Raji (cell line): ENCODE data around the gene CCP110.

Source experiments
- POLR2A ChIP-seq: IDR thresholded peaks from 2 replicates; pipeline ENCODE4 v1.6.1; 2011; ENCODE audit warnings: low read depth, low read length, control low read depth; ENCODE audit not compliant: insufficient read depth

Gene CCP110

DNA sequence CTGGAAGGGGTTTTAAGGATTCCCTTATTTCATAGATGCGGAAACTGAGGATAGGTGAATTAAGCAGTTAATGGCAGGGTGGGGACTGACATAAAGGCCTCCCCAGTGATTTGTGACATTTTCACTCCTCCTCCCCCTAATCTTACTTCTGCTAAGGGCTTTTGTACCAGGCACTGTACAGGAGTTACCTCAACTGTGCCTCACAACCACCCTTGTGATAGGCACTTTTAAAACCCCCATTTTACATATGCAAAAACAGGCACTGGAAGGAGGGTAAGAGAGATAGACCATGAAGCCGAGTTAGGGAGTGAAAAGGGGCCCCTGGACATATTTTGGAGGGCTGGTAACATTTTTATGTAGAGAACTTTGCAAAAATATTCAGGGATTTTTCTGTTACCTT is 982 bp upstream of the CCP110 start:
- peak; percentile 65; the same call in 1 of the 2 replicates for TF ChIP-seq POLR2A

GRCh38 chr16:19523184-19523558 is 571 bp upstream of the CCP110 start:
- TF ChIP-seq POLR2A: no peak

DNA sequence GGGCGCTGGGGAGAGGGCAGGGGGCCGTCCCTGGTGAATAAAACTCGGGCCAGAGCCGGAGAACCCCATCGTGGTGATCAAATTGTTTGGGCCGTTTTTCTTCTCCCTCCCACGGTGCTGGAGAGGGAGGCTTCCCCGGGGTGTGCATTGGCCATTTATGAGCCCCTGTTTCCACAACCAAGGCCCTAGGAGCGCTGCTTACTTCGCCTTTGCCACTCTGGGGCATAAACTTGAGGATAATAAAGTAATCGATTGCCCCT is 544 bp downstream of the CCP110 start:
- no peak for TF ChIP-seq POLR2A

DNA sequence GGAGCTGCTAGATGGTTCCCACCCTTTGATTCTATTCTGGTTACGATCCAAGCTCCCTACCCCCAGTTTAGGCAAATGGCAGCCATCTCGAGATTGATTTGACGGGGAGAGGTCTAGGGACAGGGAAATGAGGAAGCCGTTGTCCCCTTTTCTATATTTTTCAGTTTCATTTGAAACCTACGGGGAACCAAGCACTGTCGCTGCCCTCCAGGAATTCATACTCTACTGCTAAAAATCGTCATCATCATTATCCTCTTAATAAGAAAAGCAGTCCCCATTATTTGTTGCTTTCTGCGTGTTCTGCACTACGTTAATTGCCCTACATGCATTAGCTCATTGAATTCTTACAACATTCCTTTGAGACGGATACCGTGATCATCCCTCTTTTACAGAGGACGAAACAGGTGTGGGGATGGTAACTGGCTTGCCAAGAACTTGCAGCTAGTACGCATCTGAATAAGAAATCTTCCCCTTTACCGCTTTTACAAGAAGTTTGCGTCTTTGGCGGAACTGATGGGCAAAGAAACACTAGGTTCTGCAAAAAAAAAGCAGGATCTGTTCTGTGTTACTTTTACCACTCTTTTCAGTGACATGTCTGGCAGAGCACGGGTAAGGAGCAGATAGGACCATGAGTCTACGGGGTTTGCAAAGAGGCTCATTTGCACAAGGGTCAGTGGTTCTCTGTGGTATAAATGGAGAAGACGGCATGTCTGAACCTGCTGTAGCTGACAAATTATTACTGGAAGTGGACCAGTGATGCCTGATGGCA is 1.1 kb downstream of the CCP110 start:
- no peak; the same call in 1 of the 2 replicates for TF ChIP-seq POLR2A

DNA sequence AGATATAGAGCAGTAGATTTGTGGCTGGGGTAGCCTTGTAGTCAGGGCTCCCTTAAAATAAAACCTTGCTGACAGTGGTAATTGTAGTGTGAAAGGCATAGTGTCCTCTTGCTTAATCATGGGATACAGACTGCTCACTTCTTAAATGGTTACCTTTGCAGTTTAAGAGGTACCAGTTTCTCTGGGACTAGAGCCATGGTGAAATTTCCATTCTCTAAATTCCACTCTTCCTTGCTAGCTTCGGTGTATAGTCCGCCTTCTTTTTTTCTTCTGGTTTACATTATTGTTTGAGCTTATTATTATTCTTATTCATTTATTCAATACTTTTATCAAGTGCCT is 1.6 kb downstream of the CCP110 start:
- no peak for TF ChIP-seq POLR2A

DNA sequence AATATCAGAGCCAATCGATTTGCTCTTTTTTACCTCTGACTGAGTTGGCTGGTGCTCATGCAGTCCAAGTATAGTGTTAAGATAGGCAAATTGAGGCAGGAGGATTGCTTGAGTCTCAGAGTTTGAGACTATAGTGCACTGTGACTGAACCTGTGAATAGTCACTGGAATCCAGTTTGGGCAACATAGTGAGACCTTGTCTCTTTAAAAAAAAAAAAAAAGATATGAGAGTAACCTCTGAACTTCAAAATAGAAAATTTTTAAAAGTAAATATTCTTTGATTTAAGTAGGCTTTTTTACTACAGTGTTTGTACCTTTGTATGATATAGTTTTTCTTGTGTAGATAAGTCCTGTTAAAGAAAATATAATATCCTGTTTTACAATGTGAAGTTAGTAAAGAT is 3.4 kb downstream of the CCP110 start:
- TF ChIP-seq POLR2A: no peak

- TF ChIP-seq POLR2A: no peak
Measured at GRCh38 chr16:19528666-19529065, 4.9 kb downstream of the CCP110 start.

- TF ChIP-seq POLR2A: no peak
Measured at GRCh38 chr16:19532601-19533000, 8.9 kb downstream of the CCP110 start.

DNA sequence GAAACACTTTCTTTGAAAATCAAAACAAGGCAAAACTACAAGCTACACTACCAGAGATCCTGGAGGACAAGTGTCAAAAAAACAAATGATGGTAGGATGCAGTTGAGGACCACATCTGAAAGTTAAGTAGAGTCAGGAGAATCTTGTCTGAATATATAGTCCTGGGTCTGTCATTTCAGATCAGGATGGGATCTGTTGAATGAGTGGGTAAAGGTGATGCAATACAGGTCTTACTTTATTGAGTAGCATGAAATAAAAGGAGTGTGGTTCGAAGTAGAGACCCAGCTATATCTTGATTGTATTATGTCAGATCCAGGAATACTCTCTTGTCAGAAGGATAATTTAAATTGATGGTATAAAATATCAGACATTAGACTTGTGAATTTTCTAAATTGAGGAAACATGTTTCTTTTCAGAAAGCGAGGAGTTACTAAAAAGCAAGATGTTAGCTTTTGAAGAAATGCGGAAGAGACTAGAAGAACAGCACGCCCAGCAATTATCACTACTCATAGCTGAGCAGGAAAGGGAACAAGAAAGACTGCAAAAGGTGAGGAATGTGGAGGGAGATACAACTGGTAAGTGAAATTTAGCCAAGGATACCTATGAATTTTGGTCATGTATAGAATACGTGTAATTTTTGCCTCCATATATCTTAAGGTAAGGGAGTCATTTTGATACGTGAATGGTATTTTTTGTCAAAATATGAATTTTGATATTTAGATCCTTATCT is 16.7 kb downstream of the CCP110 start:
- TF ChIP-seq POLR2A: no peak

DNA sequence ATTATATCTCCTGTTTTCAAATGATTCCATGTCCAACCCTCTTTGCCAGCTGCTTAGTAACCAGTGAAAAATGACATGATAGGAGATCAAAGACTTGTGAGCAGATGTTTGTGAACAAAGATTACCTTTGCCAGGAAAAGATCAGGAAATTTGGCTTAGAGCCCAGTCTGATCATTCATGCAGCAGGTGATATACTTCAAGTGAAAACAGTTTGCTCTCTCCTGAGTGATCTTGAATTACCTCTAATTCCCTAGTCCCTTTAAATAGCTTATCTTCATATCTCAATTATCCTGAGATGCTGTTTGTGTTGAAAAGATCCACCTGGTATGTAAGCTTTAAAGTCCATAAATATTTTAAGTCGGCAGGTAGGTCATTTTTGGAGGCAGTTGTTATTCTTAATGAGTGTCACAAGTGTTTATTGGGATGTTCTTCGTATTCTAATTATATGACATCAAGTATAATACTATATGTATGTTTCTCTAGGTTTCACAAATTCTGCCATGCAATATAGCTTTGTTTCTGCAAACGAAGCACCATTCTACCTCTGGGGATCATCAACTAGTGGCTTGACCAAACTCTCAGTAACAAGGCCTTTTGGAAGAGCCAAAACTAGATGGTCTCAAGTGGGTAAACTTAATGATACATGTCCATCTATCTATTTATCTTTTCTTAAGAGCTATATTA is 18.5 kb downstream of the CCP110 start:
- TF ChIP-seq POLR2A: no peak

DNA sequence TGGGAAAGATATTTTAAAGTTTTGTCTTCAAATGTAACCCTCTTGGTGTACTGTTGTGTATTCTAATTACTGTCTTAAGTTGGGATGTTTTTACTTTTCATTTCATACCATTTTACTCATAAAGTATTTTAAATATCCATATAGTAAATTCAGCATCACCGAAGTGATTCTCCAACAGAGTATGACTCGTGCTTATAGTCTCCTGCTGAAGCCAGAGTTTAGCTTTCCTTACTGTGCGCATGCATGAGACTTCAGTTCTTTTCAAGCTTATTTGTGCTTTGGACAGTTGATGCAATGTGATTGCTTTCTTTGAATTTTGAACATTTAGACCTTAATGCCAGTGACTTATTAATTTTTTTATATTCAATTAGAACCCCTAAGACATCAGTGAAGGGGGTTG is 24.4 kb downstream of the CCP110 start:
- TF ChIP-seq POLR2A: no peak

- no peak for TF ChIP-seq POLR2A
Measured at GRCh38 chr16:19549673-19550072, 25.9 kb downstream of the CCP110 start.

DNA sequence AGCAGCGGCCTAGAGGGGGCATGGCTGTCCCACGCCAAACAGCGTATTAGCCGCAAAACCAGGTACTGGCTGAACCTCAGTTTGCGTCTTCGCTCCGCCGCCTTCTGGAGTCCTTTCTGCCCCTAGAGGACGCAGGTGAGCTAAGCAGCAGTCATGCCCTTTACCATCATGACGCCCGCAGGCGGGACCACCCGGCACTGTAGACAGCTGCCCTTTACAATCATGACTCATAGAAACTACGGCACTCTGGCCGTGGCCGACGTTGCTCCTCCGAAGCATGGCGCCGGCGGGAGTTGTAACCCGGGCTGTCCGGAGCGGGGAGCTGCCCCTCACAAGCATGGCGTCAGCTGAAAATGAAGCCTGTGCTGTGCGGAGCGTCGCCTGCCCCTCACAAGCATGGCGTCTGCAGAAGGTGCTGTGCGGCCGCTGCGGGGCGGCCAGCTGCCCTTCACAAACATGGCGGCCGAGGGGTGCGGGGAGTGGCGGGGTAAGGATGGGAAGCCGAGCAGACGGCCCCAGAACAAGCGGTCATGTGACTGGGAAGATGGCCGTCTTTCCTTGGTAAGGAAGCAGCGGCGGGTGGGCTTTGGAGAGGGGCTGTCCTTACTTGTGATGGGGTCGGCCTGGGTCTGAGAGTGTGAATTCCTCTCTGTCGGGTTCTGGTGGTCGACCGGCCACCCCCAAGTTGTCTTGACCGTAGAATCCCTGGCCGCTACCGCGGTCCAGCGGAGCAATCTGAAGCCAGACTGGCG is 31.6 kb downstream of the CCP110 start, which contains the start of gene VPS35L:
Gene VPS35L, plus strand, starts transcription at position 518 of the 752 bp plus-strand sequence. Its CDS starts 27 bp downstream, at position 545.
- peak; percentile 52 for TF ChIP-seq POLR2A

DNA sequence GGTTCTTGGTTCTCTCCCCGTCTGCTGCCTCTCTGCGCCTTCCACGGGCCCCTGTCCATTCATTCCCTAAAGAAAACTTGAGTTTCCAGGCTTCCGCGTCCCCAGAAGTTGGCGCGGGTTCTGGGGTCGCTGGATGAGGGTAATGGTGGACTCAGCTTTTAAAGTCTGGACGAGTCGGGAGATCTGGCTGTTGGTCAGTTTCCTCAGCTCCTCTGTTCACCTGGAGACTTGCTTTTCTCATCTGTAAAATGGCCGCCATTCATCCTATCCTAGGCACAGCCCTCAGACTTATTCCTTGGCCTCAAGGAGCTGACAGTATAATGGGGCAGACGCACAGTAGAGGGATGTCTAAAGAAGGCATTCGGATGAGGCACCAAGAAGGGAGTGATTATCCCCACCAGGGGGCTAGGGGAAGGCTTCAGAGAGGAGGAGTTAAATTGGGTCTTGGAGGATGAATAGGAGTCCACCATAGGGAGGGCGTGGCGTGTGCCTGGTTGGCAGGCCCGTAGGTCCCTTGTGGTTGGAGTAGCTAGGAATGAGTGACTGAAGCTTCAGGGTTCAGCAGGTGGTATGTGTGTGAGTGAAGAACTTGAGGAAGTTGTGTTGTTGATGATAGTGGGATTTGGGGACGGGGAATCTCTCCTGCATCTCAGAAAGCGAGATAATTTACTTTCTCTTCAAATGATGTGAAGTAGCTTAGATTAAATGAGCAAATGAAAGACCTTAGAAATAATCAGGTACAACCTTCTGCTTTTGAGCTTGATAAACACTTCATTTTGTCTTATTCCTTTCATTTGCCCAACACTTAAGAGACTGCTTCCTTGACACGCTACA is 32.4 kb downstream of the CCP110 start:
- no peak for TF ChIP-seq POLR2A
